Panc1 (cell line): ENCODE results near the gene VPS52. TPM values are rescaled to one million over a fixed set of nuclear protein-coding genes. Genes with fewer than 3 reads are reported as not detected.
A peak's percentile ranks its signal among the peaks of the same experiment; 100 is the strongest.

Experiments used
- ATAC-seq: fragments of 200-7000 bp; cut with Tn5 transposase; 2 replicates; pipeline ENCODE4 v1.9.1; 2020; ENCODE audit warnings: mild to moderate bottlenecking, moderate library complexity
- BruUV-seq: library from RNA; stranded (reverse); fragments of 400-500 nt; replicated peaks from 2 replicates; lab custom pipeline; 2021; lab: Mats Ljungman, UMichigan
- CTCF ChIA-PET: fragments of 300-600 bp; sonication (Branson Sonifier 250); formaldehyde crosslinking; loops from one replicate; lab custom pipeline; 2022; ENCODE audit warnings: antibody characterized with exemption; lab: Charles Lee
- POLR2A ChIA-PET: fragments of 300-600 bp; sonication (Branson Sonifier 250); formaldehyde crosslinking; loops from one replicate; lab custom pipeline; 2022; ENCODE audit warnings: antibody characterized with exemption; lab: Charles Lee
- DNase-seq: peaks from one replicate; pipeline ENCODE4 v3.0.0-alpha.2; 2010; ENCODE audit warnings: low read depth, low spot score
- H3K27ac ChIP-seq: 2 replicates; pipeline ENCODE4 v1.5.1; 2011; ENCODE audit warnings: mild to moderate bottlenecking, low read length, inconsistent platforms
- H3K27me3 ChIP-seq: fragments of 200-500 bp; sonication (Bioruptor generic); 2 replicates; pipeline ENCODE4 v1.6.0; 2014; ENCODE audit warnings: low read length, inconsistent platforms; ENCODE audit not compliant: control insufficient read depth, insufficient read depth
- H3K36me3 ChIP-seq: fragments of 200-500 bp; sonication (Bioruptor generic); 2 replicates; pipeline ENCODE4 v1.5.1; 2014; ENCODE audit warnings: inconsistent platforms, mild to moderate bottlenecking, low read length, moderate library complexity; ENCODE audit not compliant: control insufficient read depth, insufficient read depth
- H3K4me1 ChIP-seq: 2 replicates; pipeline ENCODE4 v1.5.1; 2011; ENCODE audit warnings: inconsistent platforms, mild to moderate bottlenecking, low read length, moderate library complexity; ENCODE audit not compliant: control insufficient read depth, insufficient read depth
- H3K4me3 ChIP-seq, 2 experiments: 2 replicates each; pipeline ENCODE4 v1.5.1; 2011 to 2012; ENCODE audit warnings: low read depth in 2 of 2, low read length in 2 of 2, mild to moderate bottlenecking in 2 of 2, inconsistent platforms in 1 of 2, moderate library complexity in 1 of 2
- H3K9me3 ChIP-seq: fragments of 200-500 bp; sonication (Bioruptor generic); 2 replicates; pipeline ENCODE4 v1.5.1; 2014; ENCODE audit warnings: low read depth, mild to moderate bottlenecking, inconsistent platforms, low read length, moderate library complexity; ENCODE audit not compliant: control insufficient read depth, insufficient read depth
- CTCF ChIP-seq: fragments of 450-650 bp; IDR thresholded peaks from 2 replicates; pipeline ENCODE4 v1.5.1; 2017; ENCODE audit warnings: mild to moderate bottlenecking
- POLR2AphosphoS5 ChIP-seq: IDR thresholded peaks from 2 replicates; pipeline ENCODE4 v1.6.1; 2012; ENCODE audit warnings: mild to moderate bottlenecking, low read depth, low read length, moderate library complexity
- REST ChIP-seq, 2 experiments: IDR thresholded peaks; 2 replicates each; pipeline ENCODE4 v1.6.1; 2011 to 2012; ENCODE audit warnings: low read depth in 2 of 2, control low read depth in 1 of 2, low read length in 1 of 2, mild to moderate bottlenecking in 1 of 2, moderate library complexity in 1 of 2; ENCODE audit not compliant: insufficient read depth in 1 of 2
- SIN3A ChIP-seq: IDR thresholded peaks from 2 replicates; pipeline ENCODE4 v1.6.1; 2012; ENCODE audit warnings: low read depth, mild to moderate bottlenecking, low read length, moderate library complexity, borderline replicate concordance; ENCODE audit not compliant: insufficient read depth
- TCF7L2 ChIP-seq: IDR thresholded peaks from 2 replicates; pipeline ENCODE4 v1.6.1; 2011; ENCODE audit warnings: mild to moderate bottlenecking, low read depth, low read length, inconsistent platforms
- in situ Hi-C: cut with HindIII; loops from 2 replicates; pipeline ENCODE4 v1.10.0; 2016; ENCODE audit warnings: low sequenced_read_pairs, low pct_unique_long_range_greater_than_20kb
- intact Hi-C: fragments of 100-400 bp; cut with micrococcal nuclease; formaldehyde crosslinking; loops from one replicate; pipeline ENCODE4 v1.10.0; 2022; ENCODE audit not compliant: unreplicated experiment
- total RNA-seq: library from RNA; stranded (reverse); gene quantifications from one replicate; pipeline ENCODE4 v1.2.1, GENCODE V29; 2021; ENCODE audit not compliant: unreplicated experiment

Gene VPS52
- total RNA-seq, 1 experiment from 2014 or later: 77.7 TPM

- H3K9me3 ChIP-seq: no peaks in the 10 kb centered on the region
- in situ Hi-C loops (no loop called here), intact Hi-C loops (no loop called here)
- peaks cover 51% of the 10 kb centered on the region for H3K4me1 ChIP-seq
- no TSS peak for BruUV-seq
- POLR2A ChIA-PET: interaction anchor here (2.4 kb wide), 1 partner anchor 10 kb away, joined by 11 read pairs; the partner anchor contains the start of genes PFDN6 and WDR46
- CTCF ChIA-PET: no interaction called here
- peak overlapping the region; percentile 84 for H3K27ac ChIP-seq
- no peak for DNase-seq
- H3K36me3 ChIP-seq: peaks cover 9% of the 10 kb centered on the region
- TF ChIP-seq CTCF: no peak
- TF ChIP-seq REST (IDR thresholded peaks at IDR 0.05; ENCODE audit: insufficient read depth in 1 of 2, low read depth in 2 of 2, low read length in 1 of 2): no peak
- TF ChIP-seq TCF7L2: no peak
- TF ChIP-seq SIN3A: no peak
- no peak for TF ChIP-seq POLR2AphosphoS5
- no peak for ATAC-seq
- no peak overlapping the region for H3K4me3 ChIP-seq
- no peaks in the 10 kb centered on the region for H3K27me3 ChIP-seq
Measured at GRCh38 chr6:33279257-33279695, 7.6 kb upstream of the VPS52 start.

GRCh38 chr6:33278810-33279209 is 7.1 kb upstream of the VPS52 start:
- H3K36me3 ChIP-seq: peaks cover 10% of the 10 kb centered on the region
- peak overlapping the region; percentile 84 for H3K27ac ChIP-seq
- no TSS peak for BruUV-seq
- intact Hi-C loops: no loop called here
- in situ Hi-C loops: no loop called here
- ChIA-PET POLR2A (interaction anchor here (2.4 kb wide), 1 partner anchor 10 kb away, joined by 11 read pairs; the partner anchor contains the start of genes PFDN6 and WDR46), CTCF (no interaction called here)
- H3K9me3 ChIP-seq: no peaks in the 10 kb centered on the region
- no peak for DNase-seq
- no peak overlapping the region for H3K4me3 ChIP-seq
- no peak for ATAC-seq
- no peaks in the 10 kb centered on the region for H3K27me3 ChIP-seq
- TF ChIP-seq SIN3A: no peak
- H3K4me1 ChIP-seq: peaks cover 53% of the 10 kb centered on the region

GRCh38 chr6:33278392-33278741 is 6.7 kb upstream of the VPS52 start:
- Histone ChIP-seq H3K27me3 (no peaks in the 10 kb centered on the region), H3K9me3 (no peaks in the 10 kb centered on the region), H3K36me3 (peaks cover 10% of the 10 kb centered on the region), H3K4me3 (no peak overlapping the region; a peak in 1 of 4 replicates), H3K27ac (peak overlapping the region; percentile 84), H3K4me1 (peaks cover 53% of the 10 kb centered on the region)
- ATAC-seq: peak; percentile 6
- no peak for DNase-seq
- in situ Hi-C loops: no loop called here
- POLR2A ChIA-PET: interaction anchor here (2.4 kb wide), 1 partner anchor 11 kb away, joined by 11 read pairs; the partner anchor contains the start of genes PFDN6 and WDR46
- CTCF ChIA-PET: interaction anchor here (1.1 to 2.0 kb wide), 2 partner anchors 21 to 67 kb away, joined by 5 to 9 read pairs; partner anchors contain the start of gene RGL2
- no TSS peak for BruUV-seq
- TF ChIP-seq REST (IDR thresholded peaks at IDR 0.05; ENCODE audit: insufficient read depth in 1 of 2, low read depth in 2 of 2, low read length in 1 of 2) (no peak), SIN3A (no peak)
- intact Hi-C loops: no loop called here
